Effector memory CD4-positive, alpha-beta T cell (primary cell): ENCODE measurements around the gene VRK1.
"Not testable (repeated sequence)": the region's sequence is repeated elsewhere in the genome, so short reads cannot be mapped to it uniquely, and the experiment has no call there.

ENCODE experiments used
- DNase-seq, 3 donors: peaks; one replicate each; pipeline ENCODE4 v3.0.0-alpha.2; 2020
- H3K27ac ChIP-seq: 2 replicates; pipeline ENCODE4 v1.7.0; 2013; ENCODE audit warnings: mild to moderate bottlenecking, low read length, moderate library complexity; ENCODE audit not compliant: insufficient read depth, poor library complexity, severe bottlenecking
- H3K27me3 ChIP-seq: replicated peaks from 2 replicates; pipeline ENCODE4 v1.7.0; 2013; ENCODE audit warnings: mild to moderate bottlenecking, low read length; ENCODE audit not compliant: insufficient read depth, control insufficient read depth, poor library complexity, severe bottlenecking
- H3K36me3 ChIP-seq: 2 replicates; pipeline ENCODE4 v1.7.0; 2013; ENCODE audit warnings: mild to moderate bottlenecking, low read length, moderate library complexity; ENCODE audit not compliant: control insufficient read depth, insufficient read depth
- H3K4me1 ChIP-seq: 2 replicates; pipeline ENCODE4 v1.7.0; 2013; ENCODE audit warnings: low read length, mild to moderate bottlenecking; ENCODE audit not compliant: control insufficient read depth, insufficient read depth, poor library complexity, severe bottlenecking
- H3K4me3 ChIP-seq: 2 replicates; pipeline ENCODE4 v1.7.0; 2013; ENCODE audit warnings: low read length, low read depth, mild to moderate bottlenecking; ENCODE audit not compliant: insufficient read depth, poor library complexity, severe bottlenecking
- H3K9me3 ChIP-seq: 2 replicates; pipeline ENCODE4 v1.7.0; 2013; ENCODE audit warnings: mild to moderate bottlenecking, low read length, moderate library complexity; ENCODE audit not compliant: control insufficient read depth

Gene VRK1

DNA sequence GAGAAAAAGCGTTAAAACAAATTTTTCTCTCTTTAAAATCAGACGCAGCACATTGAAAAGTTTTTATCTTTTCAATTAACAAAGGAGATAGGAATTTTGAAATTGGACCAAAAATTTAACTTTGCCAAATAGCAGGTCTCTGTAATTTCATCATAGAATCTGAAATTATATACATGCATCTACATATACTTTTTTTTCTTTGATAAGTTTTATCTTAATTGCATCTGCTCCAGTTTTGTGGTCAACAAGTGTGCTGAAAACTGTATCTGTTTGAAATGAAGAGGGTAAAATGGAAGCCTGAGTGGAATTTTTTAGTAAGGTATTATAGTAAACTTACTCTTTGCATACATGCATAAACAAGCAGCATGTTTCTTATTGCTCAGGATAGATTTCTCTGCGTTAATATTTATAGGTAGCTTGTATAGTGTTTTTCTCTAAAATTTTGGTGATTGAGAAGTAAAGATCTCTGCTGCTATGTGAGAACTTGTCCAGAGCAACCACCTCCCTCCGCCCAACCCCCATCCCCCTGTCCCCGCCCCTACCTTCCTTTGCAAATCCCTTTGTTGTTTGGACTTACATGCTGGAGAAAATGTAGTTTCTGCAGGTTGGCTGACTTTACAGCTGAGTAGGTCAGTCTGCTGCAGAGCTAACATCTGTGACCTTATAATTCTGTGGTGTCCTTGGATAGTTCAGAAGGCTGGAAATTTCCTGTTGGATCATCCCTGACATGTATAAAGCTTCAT, 64.6 kb downstream of the VRK1 start:
- Histone ChIP-seq H3K4me3 (no peak overlapping the region), H3K27ac (no peak overlapping the region), H3K4me1 (no peaks in the 10 kb centered on the region), H3K36me3 (peaks cover 6% of the 10 kb centered on the region), H3K27me3 (no peaks in the 10 kb centered on the region), H3K9me3 (no peaks in the 10 kb centered on the region)
- no peak for DNase-seq

DNA sequence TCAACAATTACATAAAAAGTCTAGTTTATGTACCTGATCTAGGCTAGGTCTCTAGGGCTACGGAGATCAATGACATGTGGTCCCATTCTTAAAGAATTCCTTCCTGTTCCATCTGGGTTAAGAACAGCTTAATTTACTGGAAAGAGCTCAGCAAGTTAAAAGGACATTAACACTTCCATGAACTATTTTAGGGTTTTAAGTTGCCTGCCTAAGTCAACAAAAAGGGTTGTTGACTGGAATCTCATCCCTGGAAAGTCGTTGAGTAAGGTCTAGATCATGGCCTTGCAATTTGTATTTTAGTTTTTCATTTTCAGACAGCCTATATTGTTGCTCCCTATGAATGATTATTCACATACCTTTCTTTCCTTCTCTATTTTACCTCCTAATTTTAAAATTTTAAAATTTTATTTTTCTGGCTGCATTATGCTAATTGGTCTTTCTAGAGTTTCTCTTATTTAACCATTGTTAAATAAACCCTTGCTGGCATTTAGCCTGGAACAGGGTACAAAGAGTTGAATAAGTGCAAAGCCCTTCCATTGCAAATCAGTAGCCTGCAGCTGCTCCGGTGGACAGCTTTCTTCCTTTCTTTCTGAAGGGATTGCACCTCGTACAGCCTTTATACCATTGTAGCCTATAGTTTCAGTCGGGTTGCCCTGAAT, 66.3 kb downstream of the VRK1 start:
- Histone ChIP-seq H3K27me3 (no peaks in the 10 kb centered on the region), H3K36me3 (peaks cover 3% of the 10 kb centered on the region), H3K27ac (no peak overlapping the region), H3K9me3 (no peaks in the 10 kb centered on the region), H3K4me1 (no peaks in the 10 kb centered on the region), H3K4me3 (no peak overlapping the region)
- no peak for DNase-seq

DNA sequence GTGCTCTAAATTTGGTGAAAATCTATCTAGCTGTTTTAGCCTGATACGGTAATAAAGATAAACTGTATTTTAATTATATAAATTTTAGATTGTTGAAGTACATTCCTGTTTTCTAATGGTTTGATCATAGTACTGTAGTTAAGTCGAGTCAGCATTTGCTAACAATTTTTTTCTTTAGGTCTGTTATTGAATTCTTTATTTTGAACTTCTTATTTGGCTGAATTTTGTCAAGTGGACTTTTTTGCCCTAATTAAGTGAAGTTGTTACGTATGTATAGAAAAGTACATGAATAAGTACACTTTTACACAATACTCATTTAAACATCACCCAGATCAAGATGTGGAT, 66.8 kb downstream of the VRK1 start:
- Histone ChIP-seq H3K4me1 (no peaks in the 10 kb centered on the region), H3K9me3 (no peaks in the 10 kb centered on the region)
- DNase-seq: no peak

DNA sequence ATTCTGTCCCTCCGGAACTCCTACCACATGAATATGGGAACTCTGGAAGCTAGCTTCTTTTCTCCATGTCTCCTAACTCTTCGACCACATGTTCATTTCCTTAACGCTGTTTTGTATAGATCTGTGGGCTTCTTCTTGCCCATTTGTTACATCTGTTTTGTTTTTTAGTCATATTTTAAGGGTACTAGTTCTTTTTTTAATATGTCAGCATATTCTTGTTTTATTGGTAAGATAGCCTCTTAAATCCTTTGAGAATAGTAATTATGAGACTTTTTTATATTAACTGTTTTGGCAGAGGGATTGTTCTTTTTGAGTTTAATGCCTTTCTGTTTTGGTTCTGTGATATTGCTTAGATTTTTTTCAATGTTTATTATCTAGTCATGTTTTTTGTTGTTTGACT, 70.5 kb downstream of the VRK1 start:
- no peak for DNase-seq
- H3K4me1 ChIP-seq: no peaks in the 10 kb centered on the region
- H3K27ac ChIP-seq: no peak overlapping the region
- no peak overlapping the region for H3K4me3 ChIP-seq
- H3K9me3 ChIP-seq: no peaks in the 10 kb centered on the region
- H3K36me3 ChIP-seq: peaks cover 3% of the 10 kb centered on the region
- H3K27me3 ChIP-seq: no peaks in the 10 kb centered on the region

More for the DNA sequence above, 66.8 kb downstream of the VRK1 start:
- Histone ChIP-seq H3K27ac (no peak overlapping the region), H3K4me3 (no peak overlapping the region), H3K27me3 (no peaks in the 10 kb centered on the region), H3K36me3 (peaks cover 3% of the 10 kb centered on the region)

DNA sequence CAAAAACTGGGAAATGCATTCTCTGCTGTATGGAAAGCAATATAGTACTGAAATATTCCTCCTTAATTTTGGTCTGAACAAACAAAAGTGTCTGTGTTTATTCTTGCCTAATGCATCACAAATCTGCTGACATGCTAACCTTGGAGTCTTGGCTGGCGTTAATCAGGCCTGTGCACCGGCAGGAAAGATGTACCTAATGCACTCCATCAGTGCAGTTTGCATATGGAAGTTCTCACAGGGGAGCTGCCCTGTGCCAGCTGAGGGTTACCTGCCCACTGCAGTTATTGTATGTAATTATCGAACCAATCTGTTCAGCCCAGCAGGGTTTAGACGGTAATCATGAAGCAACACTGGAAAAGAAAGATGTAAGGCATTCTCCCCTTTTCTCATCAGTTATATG, 76.9 kb downstream of the VRK1 start:
- DNase-seq: no peak
- Histone ChIP-seq H3K27ac (no peak overlapping the region), H3K4me3 (no peak overlapping the region)

DNA sequence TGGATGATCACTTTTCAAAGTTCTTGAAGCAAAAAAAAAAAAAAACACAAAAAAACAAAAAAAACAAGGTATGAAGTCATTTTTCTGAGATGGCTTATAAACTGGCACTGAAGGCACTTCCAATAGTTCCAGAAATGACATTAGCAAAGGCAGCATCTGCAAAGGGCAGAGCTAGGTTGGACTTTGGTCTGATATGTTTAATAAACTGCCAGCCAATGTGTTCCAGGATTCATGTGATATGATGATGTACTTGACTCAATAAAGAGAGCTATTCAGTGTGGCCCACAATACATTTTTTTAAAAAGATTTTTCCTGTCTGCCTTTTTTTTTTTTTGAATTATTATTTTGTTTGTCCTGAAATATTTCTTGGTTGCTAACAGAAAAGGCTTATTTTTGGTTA, 79.6 kb downstream of the VRK1 start:
- Histone ChIP-seq H3K27me3 (no peaks in the 10 kb centered on the region), H3K27ac (no peak overlapping the region), H3K9me3 (no peaks in the 10 kb centered on the region), H3K4me3 (no peak overlapping the region), H3K36me3 (no peaks in the 10 kb centered on the region), H3K4me1 (no peaks in the 10 kb centered on the region)
- DNase-seq: no peak

More for the DNA sequence above, 76.9 kb downstream of the VRK1 start:
- no peaks in the 10 kb centered on the region for H3K9me3 ChIP-seq
- no peaks in the 10 kb centered on the region for H3K27me3 ChIP-seq
- H3K36me3 ChIP-seq: no peaks in the 10 kb centered on the region
- H3K4me1 ChIP-seq: no peaks in the 10 kb centered on the region

DNA sequence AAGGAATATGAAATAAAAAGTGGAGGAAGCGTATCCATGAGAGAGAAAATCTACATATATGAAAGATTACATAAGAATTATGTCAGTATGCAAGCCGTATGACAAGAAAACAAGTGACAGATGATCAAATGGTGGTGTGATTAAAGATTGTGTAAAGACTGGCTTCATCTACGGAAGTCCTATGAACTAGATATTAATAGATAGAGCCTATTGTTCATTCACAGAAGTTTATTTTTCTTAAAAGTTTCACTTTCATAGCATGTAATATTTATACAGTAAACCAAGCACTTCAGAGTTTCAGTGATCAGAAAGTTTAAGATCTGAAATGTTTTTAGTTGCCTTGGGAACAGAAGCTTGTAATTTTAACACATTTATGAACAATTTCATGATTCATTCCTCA, 84.5 kb downstream of the VRK1 start:
- Histone ChIP-seq H3K36me3 (no peaks in the 10 kb centered on the region), H3K4me1 (no peaks in the 10 kb centered on the region), H3K9me3 (no peaks in the 10 kb centered on the region), H3K27me3 (no peaks in the 10 kb centered on the region), H3K4me3 (no peak overlapping the region), H3K27ac (no peak overlapping the region)
- no peak for DNase-seq

DNA sequence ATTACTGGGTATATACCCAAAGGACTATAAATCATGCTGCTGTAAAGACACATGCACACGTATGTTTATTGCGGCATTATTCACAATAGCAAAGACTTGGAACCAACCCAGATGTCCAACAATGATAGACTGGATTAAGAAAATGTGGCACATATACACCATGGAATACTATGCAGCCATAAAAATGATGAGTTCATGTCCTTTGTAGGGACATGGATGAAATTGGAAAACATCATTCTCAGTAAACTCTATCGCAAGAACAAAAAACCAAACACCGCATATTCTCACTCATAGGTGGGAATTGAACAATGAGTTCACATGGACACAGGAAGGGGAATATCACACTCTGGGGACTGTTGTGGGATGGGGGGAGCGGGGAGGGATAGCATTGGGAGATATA, 86.8 kb downstream of the VRK1 start:
- not testable (repeated sequence) for H3K27me3 ChIP-seq, H3K4me3 ChIP-seq, H3K9me3 ChIP-seq, DNase-seq, H3K27ac ChIP-seq, H3K36me3 ChIP-seq, H3K4me1 ChIP-seq

DNA sequence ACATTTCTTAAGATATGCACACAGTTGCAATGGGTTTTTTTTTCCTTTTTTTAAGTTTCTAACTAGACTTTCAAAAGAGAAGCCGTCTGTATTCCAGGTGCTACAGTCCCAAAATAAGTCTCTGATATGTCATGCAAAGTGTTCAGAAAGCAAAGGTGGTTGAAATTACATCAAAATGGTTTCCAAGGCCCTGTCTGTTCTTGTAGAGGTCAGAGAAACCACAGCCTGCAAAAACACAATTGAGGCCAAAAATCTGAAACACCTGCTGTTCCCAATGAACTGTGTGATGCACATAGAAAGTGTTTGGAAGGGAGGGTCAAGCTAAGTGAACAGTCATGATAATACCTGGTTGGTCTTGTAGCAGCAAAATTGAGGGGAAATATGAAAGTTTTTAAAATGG, 91.0 kb downstream of the VRK1 start:
- no peaks in the 10 kb centered on the region for H3K27me3 ChIP-seq
- H3K4me3 ChIP-seq: no peak overlapping the region
- no peaks in the 10 kb centered on the region for H3K9me3 ChIP-seq

DNA sequence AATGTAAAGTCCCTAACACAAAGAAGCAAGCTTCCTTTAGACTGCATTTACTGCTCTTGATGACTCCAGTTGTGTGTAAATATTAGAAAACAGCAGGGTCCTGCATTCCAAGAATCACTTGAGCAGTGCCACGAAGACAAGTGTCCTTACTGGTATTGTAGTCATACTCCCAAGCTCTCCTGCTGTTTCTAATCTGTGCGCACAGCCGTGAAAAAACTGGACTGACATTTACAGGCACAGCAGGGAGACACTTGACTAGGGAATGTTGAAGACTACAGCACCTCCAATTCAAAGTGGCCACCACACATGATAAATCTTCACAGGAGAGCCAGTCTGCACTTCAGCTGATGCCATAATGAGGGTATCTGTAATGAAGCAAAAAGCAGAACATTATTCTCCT, 91.4 kb downstream of the VRK1 start:
- Histone ChIP-seq H3K4me1 (no peaks in the 10 kb centered on the region), H3K4me3 (no peak overlapping the region), H3K27ac (no peak overlapping the region), H3K36me3 (no peaks in the 10 kb centered on the region), H3K9me3 (no peaks in the 10 kb centered on the region), H3K27me3 (no peaks in the 10 kb centered on the region)
- no peak for DNase-seq

More for the DNA sequence above, 91.0 kb downstream of the VRK1 start:
- no peaks in the 10 kb centered on the region for H3K4me1 ChIP-seq
- H3K36me3 ChIP-seq: no peaks in the 10 kb centered on the region
- no peak for DNase-seq
- H3K27ac ChIP-seq: no peak overlapping the region
